Thyroid gland (tissue), 4 donors: ENCODE measurements around the gene INPP4A. TPM values are rescaled to one million over a fixed set of nuclear protein-coding genes. Genes with fewer than 3 reads are reported as not detected.

Experiments used
- DNase-seq, 2 donors: peaks; one replicate each; pipeline ENCODE4 v3.0.0-alpha.2; 2019
- H3K27ac ChIP-seq, 3 donors: fragments of 200-600 bp; sonication (generic); 1 replicate in 2 of 3; 2 replicates in 1 of 3; pipeline ENCODE4 v1.5.1; 2016 to 2019; ENCODE audit warnings: mild to moderate bottlenecking in 1 of 3, moderate library complexity in 1 of 3
- H3K27me3 ChIP-seq: fragments of 200-600 bp; sonication (generic); one replicate; pipeline ENCODE4 v1.5.1; 2019
- H3K36me3 ChIP-seq, 2 donors: fragments of 200-600 bp; sonication (generic); one replicate each; pipeline ENCODE4 v1.5.1; 2016 to 2019
- H3K4me1 ChIP-seq, 2 donors: fragments of 200-600 bp; sonication (generic); one replicate each; pipeline ENCODE4 v1.5.1; 2017 to 2019
- H3K4me3 ChIP-seq, 3 donors: fragments of 200-600 bp; sonication (generic); replicated peaks in 1 of 3; 1 replicate in 2 of 3; 2 replicates in 1 of 3; pipeline ENCODE4 v1.5.1; 2016; ENCODE audit warnings: mild to moderate bottlenecking in 1 of 3
- H3K9me3 ChIP-seq: fragments of 200-600 bp; sonication (generic); one replicate; pipeline ENCODE4 v1.5.1; 2017
- POLR2A ChIP-seq, 2 donors: fragments of 450-650 bp; IDR thresholded peaks; one replicate each; pipeline ENCODE4 v1.6.1; 2017; ENCODE audit warnings: antibody characterized with exemption in 2 of 2, mild to moderate bottlenecking in 2 of 2, moderate library complexity in 1 of 2
- WGBS, 2 donors: methylation state at CpG; one replicate each; pipeline ENCODE4 v1.1.5; 2017; 5-methylcytosine and 5-hydroxymethylcytosine counted together
- intact Hi-C: fragments of 100-400 bp; cut with DNase I; formaldehyde crosslinking; loops from one replicate; pipeline ENCODE4 v1.15.1; 2023
- total RNA-seq, 4 donors: library from RNA; depleted of rRNA; stranded (reverse); fragments of >200 nt; gene quantifications; one replicate each; pipeline ENCODE4 v1.2.3, GENCODE V29; 2016
- TF ChIP-seq, protein P1 (sequence below), 6 experiments: fragments of 200-600 bp in 3 of 6; fragments of 450-650 bp in 3 of 6; sonication (generic) in 3 of 6; IDR thresholded peaks; one replicate each; pipeline ENCODE4 v1.5.1; 2016 to 2019; ENCODE audit warnings: antibody characterized with exemption in 6 of 6, mild to moderate bottlenecking in 2 of 6, inconsistent platforms in 1 of 6, moderate library complexity in 1 of 6

Gene INPP4A
- total RNA-seq, 4 donors from 2014 or later, result 18.9 to 24.9 (median 23.8) TPM

DNA sequence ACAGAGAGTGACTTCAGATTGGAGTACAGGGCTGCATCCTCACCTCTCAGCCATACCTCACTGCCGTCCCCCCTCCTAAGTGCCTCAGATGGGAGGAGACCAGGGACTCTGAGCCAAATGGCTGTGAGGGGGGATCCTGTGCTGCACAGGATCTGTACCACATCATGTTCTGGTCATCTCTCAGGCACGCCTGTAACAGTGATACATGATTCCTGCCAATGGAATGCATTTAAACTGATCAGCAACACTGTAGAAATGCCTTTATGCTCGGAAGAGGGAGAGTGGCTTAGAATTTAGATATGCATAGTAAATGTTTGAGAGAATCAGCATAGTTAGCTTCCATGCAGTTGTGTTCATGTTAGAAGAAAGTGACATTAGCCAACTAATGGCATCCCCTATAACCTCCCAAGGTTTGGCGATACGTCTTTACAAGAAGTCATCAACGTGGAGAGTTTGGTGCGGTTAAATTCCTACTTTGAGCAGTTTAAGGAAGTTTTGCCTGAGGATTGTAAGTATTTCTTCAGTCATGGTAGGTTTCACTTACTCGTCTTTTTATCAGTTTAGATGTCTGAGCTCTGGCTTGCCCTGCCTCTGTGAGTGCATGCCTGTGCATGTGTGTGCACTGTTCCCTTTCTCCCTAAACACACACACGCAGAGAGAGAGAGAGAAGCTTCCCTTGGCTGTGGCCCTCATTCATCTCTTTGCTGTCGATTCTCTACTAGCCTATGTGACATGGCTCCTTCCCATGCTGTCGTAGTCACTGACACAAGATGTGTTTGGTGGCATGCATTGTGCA lies 123.7 kb downstream of the INPP4A start:
- Histone ChIP-seq H3K27ac (no peak overlapping the region), H3K27me3 (no peaks in the 10 kb centered on the region), H3K36me3 (peaks cover 22 to 29% of the 10 kb centered on the region in 2 donors), H3K4me3 (no peak overlapping the region), H3K4me1 (no peaks in the 10 kb centered on the region), H3K9me3 (no peaks in the 10 kb centered on the region)
- WGBS, 2 donors, result 90 to 96% methylated on average over 11 of the region's 11 CpGs
- DNase-seq, result no peak
- intact Hi-C loops, result no loop called here
- TF ChIP-seq, protein P1, sequence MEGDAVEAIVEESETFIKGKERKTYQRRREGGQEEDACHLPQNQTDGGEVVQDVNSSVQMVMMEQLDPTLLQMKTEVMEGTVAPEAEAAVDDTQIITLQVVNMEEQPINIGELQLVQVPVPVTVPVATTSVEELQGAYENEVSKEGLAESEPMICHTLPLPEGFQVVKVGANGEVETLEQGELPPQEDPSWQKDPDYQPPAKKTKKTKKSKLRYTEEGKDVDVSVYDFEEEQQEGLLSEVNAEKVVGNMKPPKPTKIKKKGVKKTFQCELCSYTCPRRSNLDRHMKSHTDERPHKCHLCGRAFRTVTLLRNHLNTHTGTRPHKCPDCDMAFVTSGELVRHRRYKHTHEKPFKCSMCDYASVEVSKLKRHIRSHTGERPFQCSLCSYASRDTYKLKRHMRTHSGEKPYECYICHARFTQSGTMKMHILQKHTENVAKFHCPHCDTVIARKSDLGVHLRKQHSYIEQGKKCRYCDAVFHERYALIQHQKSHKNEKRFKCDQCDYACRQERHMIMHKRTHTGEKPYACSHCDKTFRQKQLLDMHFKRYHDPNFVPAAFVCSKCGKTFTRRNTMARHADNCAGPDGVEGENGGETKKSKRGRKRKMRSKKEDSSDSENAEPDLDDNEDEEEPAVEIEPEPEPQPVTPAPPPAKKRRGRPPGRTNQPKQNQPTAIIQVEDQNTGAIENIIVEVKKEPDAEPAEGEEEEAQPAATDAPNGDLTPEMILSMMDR (IDR thresholded peaks at IDR 0.05), result no peak
- no peak for TF ChIP-seq POLR2A (IDR thresholded peaks at IDR 0.05)

DNA sequence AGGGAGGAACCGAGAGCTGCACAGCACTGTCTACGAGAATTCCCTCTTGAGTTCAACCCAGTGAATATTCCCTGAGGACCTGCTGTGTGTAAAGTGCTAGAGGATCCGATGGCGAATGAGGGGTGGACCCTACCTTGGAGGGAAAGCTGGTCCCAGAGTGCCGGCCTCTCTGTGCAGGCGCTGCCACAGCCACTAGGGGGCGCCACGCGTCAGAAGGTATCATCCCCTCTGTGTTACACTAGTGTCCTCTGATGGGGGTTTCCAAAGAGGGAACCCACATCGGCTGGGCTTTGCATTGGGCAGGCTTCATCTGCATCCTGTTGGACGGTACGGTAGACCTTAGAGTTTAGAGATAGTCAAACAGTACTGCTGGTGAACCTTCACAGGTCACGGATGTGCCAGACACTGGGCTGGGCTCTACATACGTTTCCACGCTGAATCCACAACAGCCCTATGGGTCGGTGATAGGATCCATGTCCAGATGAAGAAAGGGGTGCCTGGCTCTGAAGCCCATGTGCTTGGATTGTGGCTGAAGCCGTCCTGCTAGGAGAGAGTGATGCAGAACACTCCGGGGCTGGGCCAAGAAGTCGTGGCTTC lies 124.6 kb downstream of the INPP4A start:
- intact Hi-C loops, result no loop called here
- Histone ChIP-seq H3K27ac (no peak overlapping the region), H3K9me3 (no peaks in the 10 kb centered on the region), H3K27me3 (no peaks in the 10 kb centered on the region), H3K36me3 (peaks cover 22 to 32% of the 10 kb centered on the region in 2 donors), H3K4me1 (no peaks in the 10 kb centered on the region), H3K4me3 (no peak overlapping the region)
- TF ChIP-seq POLR2A (IDR thresholded peaks at IDR 0.05), result no peak
- TF ChIP-seq, protein P1 (IDR thresholded peaks at IDR 0.05), result peak; percentile 37 to 81 (median 49)
- peak; percentile 19 to 30 for DNase-seq
- 67 to 76% methylated on average over 16 to 19 of the region's 19 CpGs for WGBS, 2 donors

DNA sequence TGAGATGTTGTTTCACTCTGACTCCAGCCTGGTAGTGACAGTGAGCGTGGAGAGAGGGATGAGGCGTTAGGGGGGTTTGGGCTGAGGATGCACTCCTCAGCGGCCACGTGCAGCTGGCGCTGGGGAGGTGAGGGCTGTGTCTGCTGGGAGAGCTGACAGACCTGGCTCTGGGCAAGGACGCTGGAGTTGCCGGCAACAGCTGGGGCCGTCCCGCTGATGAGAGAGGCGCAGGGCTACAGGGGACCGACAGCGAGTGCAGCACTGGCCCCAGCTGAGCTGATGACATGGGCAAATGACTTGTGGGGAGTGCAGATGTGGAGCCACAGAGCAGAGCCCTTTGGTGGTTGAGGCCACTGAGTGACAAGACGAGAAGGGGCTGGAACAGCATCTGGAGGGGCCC lies 125.3 kb downstream of the INPP4A start:
- Histone ChIP-seq H3K4me1 (no peaks in the 10 kb centered on the region), H3K27ac (no peak overlapping the region), H3K9me3 (no peaks in the 10 kb centered on the region), H3K4me3 (no peak overlapping the region), H3K27me3 (no peaks in the 10 kb centered on the region), H3K36me3 (peaks cover 15 to 29% of the 10 kb centered on the region in 2 donors)
- 96 to 97% methylated on average over 13 of the region's 13 CpGs for WGBS, 2 donors
- DNase-seq, result no peak
- TF ChIP-seq POLR2A (IDR thresholded peaks at IDR 0.05), result no peak
- TF ChIP-seq, protein P1 (IDR thresholded peaks at IDR 0.05), result no peak
- intact Hi-C loops, result loop anchor here (10.0 kb wide), 1 partner anchor 155 kb away; no protein-coding TSS in a partner anchor

DNA sequence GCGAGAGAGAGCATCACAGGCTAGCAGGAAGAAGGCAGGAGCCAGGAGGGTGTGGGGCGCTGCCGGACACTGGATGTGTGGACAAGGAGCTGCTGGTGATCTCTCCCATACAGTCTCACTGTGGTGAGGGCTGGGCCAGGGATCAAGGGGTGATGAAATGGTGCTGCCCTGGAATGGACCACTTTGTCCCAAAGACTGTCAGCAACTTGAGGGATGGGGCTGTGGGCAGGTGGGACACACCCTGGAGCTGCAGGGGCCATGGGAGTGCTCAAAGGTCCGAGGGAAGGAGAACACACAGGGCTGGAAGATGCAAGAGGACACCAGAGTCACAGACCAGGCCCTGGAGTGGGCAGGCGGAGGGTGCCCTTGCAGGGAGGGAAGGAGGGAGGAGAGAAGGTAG lies 125.7 kb downstream of the INPP4A start:
- intact Hi-C loops, result loop anchor here (10.0 kb wide), 1 partner anchor 156 kb away; no protein-coding TSS in a partner anchor
- no peak for DNase-seq
- 93 to 95% methylated on average over 5 of the region's 5 CpGs for WGBS, 2 donors
- TF ChIP-seq, protein P1 (IDR thresholded peaks at IDR 0.05), result no peak
- no peak for TF ChIP-seq POLR2A (IDR thresholded peaks at IDR 0.05)
- Histone ChIP-seq H3K36me3 (peaks cover 12 to 29% of the 10 kb centered on the region in 2 donors), H3K9me3 (no peaks in the 10 kb centered on the region), H3K27ac (no peak overlapping the region), H3K4me1 (no peaks in the 10 kb centered on the region), H3K4me3 (no peak overlapping the region), H3K27me3 (no peaks in the 10 kb centered on the region)
